Measurements from ENCODE around the gene KCNAB1. TPM values are rescaled to one million over a fixed set of nuclear protein-coding genes. Genes with fewer than 3 reads are reported as not detected.

KCNAB1 gene
- total and polyA plus RNA-seq, 4 donors = 0.76 to 2.8 (median 1.0) TPM

GRCh38 chr3:156171281-156172267, 51.2 kb downstream of the KCNAB1 start (continued):
- TF ChIP-seq ATF3 (IDR thresholded peaks at IDR 0.05) = no peak
- TF ChIP-seq HNF4A (conservative IDR thresholded peaks at IDR 0.05) = no peak
- no peak for TF ChIP-seq FOXA2 (IDR thresholded peaks at IDR 0.05)
- TF ChIP-seq GABPA (IDR thresholded peaks at IDR 0.05 in 1 of 2, conservative IDR thresholded peaks at IDR 0.05 in 1 of 2) = no peak
- TF ChIP-seq RAD21 (IDR thresholded peaks at IDR 0.05) = no peak

GRCh38 chr3:156172536-156172935, 52.2 kb downstream of the KCNAB1 start:
- no peaks in the 10 kb centered on the region for H3K4me1 ChIP-seq (ENCODE audit: control insufficient read depth in 4 of 4, insufficient read depth in 4 of 4, low read length in 3 of 4)
- no peak overlapping the region for H3K9ac ChIP-seq (ENCODE audit: low read depth in 1 of 2, low read length in 2 of 2)
- no peak for DNase-seq (ENCODE audit: low spot score)
- H3K27ac ChIP-seq (ENCODE audit: low read depth in 1 of 2, low read length in 2 of 2) = no peak overlapping the region
- H3K27me3 ChIP-seq (ENCODE audit: control insufficient read depth in 4 of 4, insufficient read depth in 4 of 4, low read length in 3 of 4) = no peaks in the 10 kb centered on the region
- H3K4me3 ChIP-seq (ENCODE audit: low read depth in 1 of 3, low read length in 3 of 3) = no peak overlapping the region
- no peaks in the 10 kb centered on the region for H3K9me3 ChIP-seq (ENCODE audit: control insufficient read depth in 4 of 4, low read length in 3 of 4)
- no peaks in the 10 kb centered on the region for H3K36me3 ChIP-seq (ENCODE audit: control insufficient read depth in 4 of 4, insufficient read depth in 3 of 4, low read depth in 1 of 4, low read length in 3 of 4)
- WGBS = 93% methylated on average over 5 of the region's 5 CpGs
- TF ChIP-seq TAF1 (conservative IDR thresholded peaks at IDR 0.05) = no peak
- TF ChIP-seq REST (IDR thresholded peaks at IDR 0.05) = no peak
- TF ChIP-seq CTCF (IDR thresholded peaks at IDR 0.05; ENCODE audit: low read depth, low read length, missing input control) = no peak
- TF ChIP-seq HNF4A (conservative IDR thresholded peaks at IDR 0.05) = no peak
- no peak for TF ChIP-seq ATF3 (IDR thresholded peaks at IDR 0.05)
- no peak for TF ChIP-seq MAX (IDR thresholded peaks at IDR 0.05)
- no peak for TF ChIP-seq SP1 (IDR thresholded peaks at IDR 0.05)
- TF ChIP-seq FOXA2 (IDR thresholded peaks at IDR 0.05) = no peak
- no peak for TF ChIP-seq FOXA1 (IDR thresholded peaks at IDR 0.05)
- TF ChIP-seq GABPA (IDR thresholded peaks at IDR 0.05 in 1 of 2, conservative IDR thresholded peaks at IDR 0.05 in 1 of 2) = no peak
- no peak for TF ChIP-seq ZBTB33 (IDR thresholded peaks at IDR 0.05)
- TF ChIP-seq YY1 (IDR thresholded peaks at IDR 0.05) = no peak

All from liver (tissue), 9 donors.